ENCODE data around the gene NAP1L5. TPM values are rescaled to one million over a fixed set of nuclear protein-coding genes. Genes with fewer than 3 reads are reported as not detected.

The NAP1L5 gene
- total RNA-seq, 4 donors from 2014 or later: 1.2 to 2.0 (median 1.7) TPM

GRCh38 chr4:88729146-88729760 lies 31.6 kb upstream of the NAP1L5 start:
- DNase-seq (ENCODE audit: low spot score in 2 of 2): no peak
- TF ChIP-seq POLR2A (IDR thresholded peaks at IDR 0.05) (no peak), CTCF (IDR thresholded peaks at IDR 0.05) (no peak)
- intact Hi-C loops (cut with DNase I; ENCODE audit: low total_unique reads): no loop called here
- WGBS, 2 donors: 81 to 83% methylated on average over 6 of the region's 6 CpGs
- H3K4me3 ChIP-seq (ENCODE audit: low read depth, poor library complexity, severe bottlenecking): no peak overlapping the region

- DNase-seq (ENCODE audit: low spot score in 2 of 2): no peak
- H3K4me3 ChIP-seq (ENCODE audit: low read depth, poor library complexity, severe bottlenecking): no peak overlapping the region
- TF ChIP-seq POLR2A (IDR thresholded peaks at IDR 0.05) (no peak), CTCF (IDR thresholded peaks at IDR 0.05) (no peak)
- intact Hi-C loops (cut with DNase I; ENCODE audit: low total_unique reads): no loop called here
- 73 to 85% methylated on average over 6 of the region's 6 CpGs for WGBS, 2 donors
These were observed 30.5 kb upstream of the NAP1L5 start for GRCh38 chr4:88728146-88728545.

GRCh38 chr4:88725986-88726385 lies 28.4 kb upstream of the NAP1L5 start:
- intact Hi-C loops (cut with DNase I; ENCODE audit: low total_unique reads): no loop called here
- TF ChIP-seq CTCF (IDR thresholded peaks at IDR 0.05) (no peak), POLR2A (IDR thresholded peaks at IDR 0.05) (no peak)
- DNase-seq (ENCODE audit: low spot score in 2 of 2): no peak
- WGBS, 2 donors: 52 to 74% methylated on average over 2 of the region's 2 CpGs
- no peak overlapping the region for H3K4me3 ChIP-seq (ENCODE audit: low read depth, poor library complexity, severe bottlenecking)

GRCh38 chr4:88725143-88725542 lies 27.5 kb upstream of the NAP1L5 start:
- no peak overlapping the region for H3K4me3 ChIP-seq (ENCODE audit: low read depth, poor library complexity, severe bottlenecking)
- intact Hi-C loops (cut with DNase I; ENCODE audit: low total_unique reads): no loop called here
- TF ChIP-seq POLR2A (IDR thresholded peaks at IDR 0.05): no peak
- TF ChIP-seq CTCF (IDR thresholded peaks at IDR 0.05): no peak
- no peak for DNase-seq (ENCODE audit: low spot score in 2 of 2)
- 78 to 88% methylated on average over 4 of the region's 4 CpGs for WGBS, 2 donors

GRCh38 chr4:88724406-88724805 lies 26.8 kb upstream of the NAP1L5 start:
- no peak for DNase-seq (ENCODE audit: low spot score in 2 of 2)
- WGBS, 2 donors: 77 to 93% methylated on average over 2 of the region's 2 CpGs
- TF ChIP-seq CTCF (IDR thresholded peaks at IDR 0.05): no peak
- no peak overlapping the region for H3K4me3 ChIP-seq (ENCODE audit: low read depth, poor library complexity, severe bottlenecking)
- intact Hi-C loops (cut with DNase I; ENCODE audit: low total_unique reads): no loop called here

- WGBS, 2 donors: 68 to 74% methylated on average over 2 of the region's 2 CpGs
- intact Hi-C loops (cut with DNase I; ENCODE audit: low total_unique reads): no loop called here
- no peak for TF ChIP-seq CTCF (IDR thresholded peaks at IDR 0.05)
- no peak for TF ChIP-seq POLR2A (IDR thresholded peaks at IDR 0.05)
These were observed 25.2 kb upstream of the NAP1L5 start for GRCh38 chr4:88722828-88723227.

More at GRCh38 chr4:88722828-88723227, 25.2 kb upstream of the NAP1L5 start:
- no peak for DNase-seq (ENCODE audit: low spot score in 2 of 2)
- H3K4me3 ChIP-seq (ENCODE audit: low read depth, poor library complexity, severe bottlenecking): no peak overlapping the region

Data from lower leg skin (tissue), 4 donors.